DMS 273 (cell line): ENCODE results near the gene LRMDA.

Experiments used
- DNase-seq: peaks from one replicate; lab custom pipeline; 2025; ENCODE audit not compliant: unreplicated experiment; lab: John Stamatoyannopoulos, UW

The LRMDA gene

DNA sequence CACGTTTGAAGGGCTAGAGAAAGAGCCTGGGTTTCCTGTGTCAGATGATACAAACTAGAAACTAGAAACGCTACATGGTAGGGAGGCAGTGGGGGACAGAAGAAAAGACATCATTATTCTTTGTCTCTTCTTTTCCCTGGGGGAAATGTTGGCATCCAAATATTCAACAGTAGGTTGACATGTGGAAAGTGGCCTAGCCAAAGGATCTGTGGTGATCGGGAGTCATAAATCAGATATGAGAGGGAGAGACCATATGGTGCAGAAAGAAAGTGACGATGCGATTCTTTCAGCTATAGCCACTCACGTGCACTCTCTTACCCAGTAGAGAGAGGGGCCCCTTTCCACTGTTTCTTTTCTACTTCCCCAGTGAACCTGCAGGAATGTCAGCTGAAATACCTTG, 964.7 kb downstream of the LRMDA start:
- DNase-seq = peak; percentile 77

DNA sequence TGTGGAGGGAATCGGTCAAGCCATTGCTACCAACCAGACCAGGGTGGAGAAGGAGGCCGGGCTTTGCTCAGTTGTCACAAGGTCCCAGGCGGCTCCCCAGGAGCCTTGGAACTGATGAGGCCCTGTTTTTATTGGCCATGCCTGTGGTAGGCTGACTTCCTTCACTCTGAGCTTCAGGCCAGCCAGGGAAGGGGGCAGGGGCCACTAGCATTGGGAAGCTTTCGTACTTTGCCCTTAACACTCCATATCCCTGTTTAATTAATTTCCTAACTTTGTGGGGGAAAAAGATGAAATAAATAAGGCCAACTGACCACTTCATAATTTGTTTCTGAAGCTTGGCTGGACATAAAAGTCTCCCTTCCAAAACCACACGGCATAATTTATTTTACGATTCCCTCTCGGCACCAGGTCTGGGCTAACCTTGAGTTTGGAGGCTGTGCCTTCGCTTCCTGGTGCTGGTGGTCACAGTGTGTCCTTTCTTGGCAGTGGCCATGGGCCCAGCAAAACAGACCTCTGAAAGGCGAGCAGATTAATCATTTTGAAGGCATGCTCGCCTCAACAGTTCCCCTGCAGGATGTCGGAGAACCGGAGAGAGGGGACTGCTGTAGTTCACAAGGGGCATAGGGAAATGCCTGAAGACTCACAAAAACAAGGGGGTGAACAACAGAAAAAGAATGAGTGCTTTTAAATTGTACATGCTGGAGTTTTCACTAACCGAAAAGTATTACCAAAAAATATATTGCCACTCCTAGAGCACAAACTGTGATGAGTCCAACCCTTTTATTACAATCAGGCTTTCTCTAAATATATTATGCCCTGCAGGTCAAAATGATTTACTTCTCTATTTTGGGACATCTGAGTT, 966.0 kb downstream of the LRMDA start:
- DNase-seq = peak; percentile 29

DNA sequence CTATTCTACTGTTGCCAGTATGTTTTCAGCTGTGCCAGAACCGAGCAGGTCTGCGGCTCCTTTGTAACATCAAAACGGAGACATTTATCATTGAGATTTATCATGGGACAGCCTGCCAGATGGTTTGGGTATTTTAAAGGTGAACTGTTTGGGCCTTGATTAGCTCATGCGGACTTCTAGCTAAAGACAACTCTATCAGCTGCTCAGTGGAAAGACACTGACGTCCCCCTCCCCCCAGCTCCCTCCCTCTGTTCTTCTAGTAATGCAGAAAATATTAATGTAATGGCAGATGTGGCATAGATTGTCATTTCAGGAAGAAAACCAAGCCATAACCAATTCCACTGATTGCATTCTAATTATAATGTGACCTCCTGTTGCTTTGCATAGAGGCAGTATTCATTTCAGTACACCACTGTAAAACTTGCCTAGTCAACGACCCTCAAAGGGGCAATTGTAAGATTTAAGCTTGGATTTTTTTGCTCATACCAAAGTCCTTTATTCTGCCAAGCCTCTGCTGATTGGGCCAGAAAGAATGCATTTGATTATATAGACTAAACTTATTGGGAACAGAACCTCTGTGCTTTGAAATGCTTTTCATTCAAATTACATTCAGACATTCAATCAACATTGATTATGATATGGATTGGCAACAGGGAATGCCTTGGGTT, 966.8 kb downstream of the LRMDA start:
- DNase-seq = peak; percentile 74

DNA sequence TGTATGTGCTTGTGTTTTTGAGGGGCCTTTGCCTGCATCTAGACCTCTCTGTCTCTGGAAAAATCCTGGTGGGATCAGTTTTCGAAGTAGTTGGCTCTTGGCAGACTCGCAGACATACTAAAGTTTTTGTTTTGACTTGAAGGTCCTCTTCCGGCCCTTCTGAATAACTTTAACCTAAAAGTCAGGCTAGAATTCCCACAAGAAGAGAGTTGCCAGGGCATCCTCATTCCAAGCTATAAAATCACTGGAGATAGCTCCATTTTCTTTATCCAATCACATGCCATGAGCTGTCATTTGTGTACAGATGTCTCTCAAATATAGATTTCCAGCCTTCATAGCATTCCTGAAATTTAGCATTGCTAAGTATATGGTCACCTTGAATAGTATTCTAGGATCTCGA, 967.8 kb downstream of the LRMDA start:
- no peak for DNase-seq

DNA sequence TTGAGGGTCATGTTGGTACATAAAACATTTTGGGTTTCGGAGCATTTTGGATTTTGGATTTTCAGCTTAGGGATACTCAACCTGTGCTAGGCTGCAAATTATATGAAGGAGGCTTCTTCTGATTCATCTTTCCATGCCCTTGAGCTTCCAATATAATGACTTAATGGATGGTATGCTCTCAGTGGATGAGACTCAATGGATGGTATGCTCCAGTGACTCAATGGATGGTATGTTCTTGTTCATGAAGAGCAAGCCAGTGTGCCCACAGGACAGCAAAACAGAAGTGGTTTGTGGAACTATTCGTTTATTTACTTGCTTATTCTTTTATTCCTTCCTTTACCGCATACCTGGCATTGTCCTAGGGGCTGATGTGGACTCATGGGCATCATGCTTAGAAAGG, 969.6 kb downstream of the LRMDA start:
- no peak for DNase-seq

DNA sequence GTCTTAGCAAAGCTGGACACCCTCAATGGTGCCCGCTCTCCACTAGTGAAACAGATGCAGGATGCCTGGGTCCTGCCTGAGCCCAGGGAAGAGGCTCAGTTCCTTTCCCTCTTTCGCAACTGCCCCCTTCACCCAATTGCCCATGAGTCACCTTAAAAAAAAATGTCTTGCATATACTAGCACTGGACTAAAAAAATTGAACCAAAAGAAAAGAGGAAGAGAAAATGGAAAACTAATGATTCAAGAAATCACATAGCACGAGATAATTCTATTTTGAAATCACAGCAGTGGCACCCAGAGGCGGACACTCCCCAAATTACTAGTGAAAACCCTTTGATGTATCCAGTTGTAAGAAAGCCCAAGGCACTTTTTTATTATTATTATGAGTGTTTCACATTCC, 972.5 kb downstream of the LRMDA start:
- DNase-seq = no peak

DNA sequence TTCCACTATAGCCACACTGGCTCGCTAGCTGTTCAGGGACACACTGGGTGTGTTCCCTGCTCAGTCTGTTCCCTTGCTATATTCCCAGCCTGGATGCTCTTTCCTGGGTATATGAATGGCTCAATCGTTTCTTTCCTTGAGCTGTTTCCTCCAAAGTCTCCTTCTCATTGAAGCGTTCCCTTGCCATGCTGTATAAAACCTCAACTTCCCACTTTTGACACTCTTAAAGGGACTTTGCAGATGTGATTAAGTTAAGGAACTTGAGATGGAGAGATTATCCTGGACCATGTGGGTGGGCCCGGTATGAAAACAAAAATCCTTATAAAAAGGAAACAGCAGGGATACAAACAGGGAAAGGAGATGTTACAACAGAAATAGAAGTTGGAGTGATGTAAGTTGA, 973.1 kb downstream of the LRMDA start:
- no peak for DNase-seq

DNA sequence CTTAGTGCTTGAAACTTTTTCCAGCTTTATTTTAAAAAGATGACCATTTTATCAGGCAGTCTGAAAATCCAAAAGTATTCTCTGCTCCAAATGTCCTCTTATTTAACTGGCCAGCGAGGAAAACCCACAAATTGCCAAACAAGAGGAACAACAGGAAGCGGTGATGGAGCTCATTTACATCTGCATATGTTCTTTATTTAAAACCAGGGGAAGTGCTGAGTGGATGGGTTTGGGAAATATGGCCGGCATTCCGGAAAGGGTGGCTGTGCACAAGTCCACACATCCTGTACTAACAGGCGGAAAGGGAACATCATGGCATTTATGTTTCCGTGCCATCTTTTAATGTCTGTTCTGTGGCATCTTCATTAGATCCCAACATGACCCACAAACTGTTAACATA, 974.5 kb downstream of the LRMDA start:
- no peak for DNase-seq

DNA sequence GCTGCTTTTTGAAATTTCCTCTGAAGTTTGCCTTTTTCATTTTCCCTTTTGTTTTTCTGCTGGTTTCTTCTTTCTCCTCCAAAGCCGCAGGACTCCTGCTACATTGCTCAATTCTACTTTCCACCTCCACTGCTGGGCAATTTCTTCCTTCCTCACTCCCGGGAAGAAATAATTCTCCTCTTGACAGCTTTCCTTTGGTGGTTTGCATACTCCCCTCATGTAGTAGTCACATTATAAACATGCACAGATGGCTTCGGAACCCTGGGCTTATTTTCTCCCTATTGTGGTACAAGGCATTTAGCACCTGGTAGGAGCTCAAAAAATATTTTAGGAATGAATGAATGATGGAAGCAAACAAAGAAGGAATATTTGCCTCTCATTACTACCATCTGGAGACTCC, 977.2 kb downstream of the LRMDA start:
- DNase-seq = peak; percentile 15

DNA sequence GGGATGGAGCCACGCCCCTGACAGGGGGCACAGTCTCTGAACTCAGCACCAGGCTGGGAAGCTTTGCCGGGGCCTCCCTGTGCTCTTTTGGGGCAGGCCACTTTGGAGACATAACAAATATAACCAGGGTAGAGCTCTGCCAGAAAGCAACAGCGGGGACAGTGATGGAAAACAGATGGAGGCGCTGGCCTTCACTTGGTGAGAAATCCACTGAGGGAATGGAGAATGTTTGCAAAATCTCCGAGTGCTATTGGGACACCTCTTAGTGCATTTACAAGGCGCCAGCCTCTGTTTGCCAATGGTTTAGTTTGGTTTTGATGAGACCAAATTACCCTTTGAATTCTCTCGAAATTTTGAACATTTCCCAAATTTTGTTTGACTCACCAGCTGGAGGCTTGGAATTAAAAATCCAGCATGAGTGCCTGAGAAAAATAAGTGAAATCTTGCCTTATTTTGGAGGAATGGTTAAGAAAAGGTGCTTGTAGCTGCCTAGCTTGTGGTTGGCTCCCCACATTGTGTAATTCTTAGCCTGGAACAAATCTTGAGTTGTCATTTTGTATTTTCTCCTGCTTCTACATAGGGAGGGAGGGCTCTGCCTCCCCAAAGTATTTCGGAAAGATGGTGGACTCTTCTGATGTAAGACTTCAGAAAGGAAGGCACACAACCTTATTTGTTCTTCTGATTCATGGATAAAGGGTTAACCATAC, 980.5 kb downstream of the LRMDA start:
- DNase-seq = no peak

DNA sequence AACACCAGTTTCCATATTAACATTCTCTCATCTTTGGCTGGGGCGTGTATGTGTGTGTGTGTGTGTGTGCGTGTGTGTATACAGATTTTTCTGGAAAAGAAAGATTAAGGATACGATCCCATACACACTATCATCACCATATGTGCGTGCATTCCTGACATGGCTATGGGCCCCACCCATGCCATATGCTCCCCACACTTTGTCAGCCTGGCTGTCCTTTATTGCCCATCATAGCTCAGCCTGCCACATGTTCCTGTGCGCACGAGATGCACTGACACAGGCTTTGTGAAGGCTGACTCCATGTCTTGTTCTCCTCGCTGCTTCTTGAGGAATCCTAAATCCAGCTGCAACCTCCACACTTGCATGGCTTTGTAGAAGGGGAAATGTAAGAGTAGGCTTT, 984.1 kb downstream of the LRMDA start:
- DNase-seq = peak; percentile 37

DNA sequence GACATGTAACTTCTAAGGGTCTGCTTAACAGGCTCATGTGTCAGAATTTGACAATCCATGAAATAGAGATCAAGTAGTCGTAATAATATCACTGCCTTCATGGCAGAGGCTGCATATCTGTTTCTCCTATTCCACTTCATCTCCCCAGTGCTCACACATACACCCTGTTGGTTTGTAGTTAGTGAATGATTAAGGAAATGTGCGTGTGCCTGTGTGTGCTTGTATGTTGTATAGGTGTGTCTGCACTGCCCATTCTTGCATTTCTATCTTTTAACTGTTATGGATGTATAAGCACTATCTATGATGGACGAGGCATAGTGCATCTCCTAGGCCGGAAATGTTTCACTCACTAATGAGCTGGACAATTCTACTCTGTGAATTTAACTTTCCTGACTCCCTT, 985.2 kb downstream of the LRMDA start:
- DNase-seq = no peak

DNA sequence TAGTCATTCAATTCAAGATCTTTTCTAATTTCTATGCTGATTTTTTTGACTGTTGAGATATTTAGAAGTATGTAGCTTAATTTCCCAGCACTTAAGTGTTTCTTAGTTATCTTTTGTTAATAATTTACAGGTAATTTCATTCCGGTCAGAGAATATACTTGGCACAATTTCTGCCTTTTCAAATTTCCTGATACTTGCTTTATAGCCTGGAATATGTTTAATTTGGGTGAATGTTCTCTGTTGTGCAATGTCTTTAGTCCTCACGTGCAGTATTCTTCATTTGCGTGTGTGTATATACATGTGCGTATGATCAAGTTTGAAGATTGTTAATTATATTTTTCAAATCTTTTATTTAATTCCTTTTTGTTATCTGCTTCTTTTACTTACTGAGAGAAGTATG, 989.3 kb downstream of the LRMDA start:
- no peak for DNase-seq

DNA sequence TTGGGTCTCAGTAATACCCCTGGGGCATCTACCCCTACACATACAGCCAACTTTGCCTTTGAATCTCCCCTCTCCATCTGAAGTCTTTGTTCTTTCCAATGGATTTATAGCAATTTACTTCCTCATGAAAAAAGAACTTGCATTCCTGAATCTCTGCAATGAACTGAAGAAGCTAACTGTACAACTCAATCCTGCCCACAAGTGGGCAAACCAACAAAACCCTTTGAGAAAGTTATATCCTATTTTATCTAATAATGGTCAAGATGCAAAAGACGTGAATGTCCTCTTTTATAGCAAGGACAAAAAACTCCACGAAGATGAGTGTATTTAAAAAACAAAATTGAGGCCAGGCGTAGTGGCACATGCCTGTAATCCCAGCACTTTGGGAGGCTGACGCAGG, 991.3 kb downstream of the LRMDA start:
- DNase-seq = no peak

DNA sequence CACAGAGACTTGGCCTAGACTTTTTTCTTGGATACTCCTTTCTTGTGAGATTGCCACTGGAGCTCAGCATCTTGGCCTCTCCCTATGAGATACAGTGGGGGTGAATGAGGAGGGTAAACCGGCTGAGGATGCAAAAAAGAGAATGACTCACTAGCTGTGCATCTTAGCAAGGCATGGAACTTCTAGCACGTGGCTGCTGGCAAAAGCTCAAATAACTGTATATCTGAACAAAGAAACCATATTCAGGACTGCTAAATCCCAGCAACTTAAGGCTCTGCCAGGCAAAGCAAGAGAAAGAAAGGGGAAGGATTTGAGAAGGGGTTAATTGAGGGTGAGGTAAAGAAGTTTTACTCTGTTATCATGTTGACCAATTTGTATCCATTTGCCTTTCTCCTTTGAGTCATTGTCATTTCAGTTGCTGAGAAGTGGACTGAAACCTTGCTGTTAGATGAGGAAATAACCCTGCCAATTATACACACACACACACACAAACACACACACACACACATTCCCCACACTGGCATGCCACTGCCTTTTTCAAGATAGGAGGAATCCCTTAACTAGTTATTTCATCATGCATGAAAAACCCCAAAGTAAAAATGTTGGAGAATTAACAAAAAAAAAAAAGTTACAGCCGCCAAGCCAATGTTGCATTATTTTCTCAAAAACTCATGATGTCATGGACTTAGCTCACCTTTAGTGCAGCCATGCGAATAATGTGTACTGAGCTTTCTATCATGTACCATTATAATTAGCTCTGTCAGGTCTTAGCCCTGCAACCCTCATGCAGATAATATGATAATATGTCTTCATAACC, 997.3 kb downstream of the LRMDA start:
- no peak for DNase-seq

DNA sequence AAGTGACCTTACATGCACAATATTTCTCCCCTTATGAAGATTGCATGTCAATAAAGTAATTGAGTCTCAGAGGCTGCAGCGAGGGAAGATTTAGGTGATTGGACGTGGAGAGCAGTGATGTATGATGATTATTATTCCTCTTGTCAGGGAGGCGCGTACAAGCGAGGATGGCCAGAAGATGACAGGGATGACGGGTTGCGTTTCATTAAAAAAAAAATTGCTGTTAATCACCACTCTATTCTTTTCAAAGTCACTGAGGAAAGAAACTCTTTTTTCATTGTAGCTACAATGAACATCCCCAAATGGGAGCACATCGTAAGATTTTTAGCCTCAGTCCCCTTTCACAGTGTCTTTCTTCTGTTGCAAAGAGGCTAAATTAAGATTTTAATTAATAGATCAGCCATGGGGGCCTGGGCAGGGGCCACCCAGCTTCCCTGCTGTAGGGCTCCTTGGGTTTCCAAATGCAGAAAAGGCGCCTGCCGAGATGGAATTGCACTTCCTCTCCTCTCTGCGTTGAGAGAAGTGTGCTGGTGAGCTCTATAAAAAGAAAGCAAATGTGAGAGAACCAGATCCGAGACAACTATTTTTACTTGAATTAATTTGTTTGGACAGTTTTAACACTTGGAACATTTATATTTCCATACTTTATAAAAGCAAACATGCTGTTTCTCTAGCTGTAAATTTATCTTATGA, 998.1 kb downstream of the LRMDA start:
- no peak for DNase-seq

DNA sequence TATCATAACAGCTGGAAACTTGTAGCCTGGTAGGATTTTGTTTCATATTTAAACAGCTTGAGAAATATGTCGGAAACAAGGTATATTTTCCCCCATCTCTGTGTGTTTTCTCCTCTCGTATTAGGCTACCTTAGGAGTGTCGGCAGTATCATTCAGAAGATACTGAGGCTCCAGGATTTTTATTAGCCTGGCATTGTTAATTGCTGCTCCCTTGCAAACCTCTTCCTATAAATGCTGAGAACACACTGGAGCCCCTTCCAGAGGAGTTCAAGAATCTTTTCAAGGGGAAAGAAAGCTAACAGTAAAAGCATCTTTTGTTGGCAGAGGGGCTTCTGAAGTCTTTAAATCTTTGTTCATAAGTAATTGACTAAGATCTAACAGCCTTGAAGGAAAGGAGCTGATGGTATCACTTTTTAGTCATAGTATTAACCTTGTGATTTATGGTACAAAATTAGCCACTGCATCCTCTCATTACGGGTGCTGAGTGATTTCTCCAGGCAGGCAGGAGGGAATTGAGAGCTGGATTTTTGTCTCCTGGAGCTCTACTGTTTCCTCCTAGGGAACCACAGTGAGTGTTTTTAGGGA, 998.7 kb downstream of the LRMDA start:
- no peak for DNase-seq

DNA sequence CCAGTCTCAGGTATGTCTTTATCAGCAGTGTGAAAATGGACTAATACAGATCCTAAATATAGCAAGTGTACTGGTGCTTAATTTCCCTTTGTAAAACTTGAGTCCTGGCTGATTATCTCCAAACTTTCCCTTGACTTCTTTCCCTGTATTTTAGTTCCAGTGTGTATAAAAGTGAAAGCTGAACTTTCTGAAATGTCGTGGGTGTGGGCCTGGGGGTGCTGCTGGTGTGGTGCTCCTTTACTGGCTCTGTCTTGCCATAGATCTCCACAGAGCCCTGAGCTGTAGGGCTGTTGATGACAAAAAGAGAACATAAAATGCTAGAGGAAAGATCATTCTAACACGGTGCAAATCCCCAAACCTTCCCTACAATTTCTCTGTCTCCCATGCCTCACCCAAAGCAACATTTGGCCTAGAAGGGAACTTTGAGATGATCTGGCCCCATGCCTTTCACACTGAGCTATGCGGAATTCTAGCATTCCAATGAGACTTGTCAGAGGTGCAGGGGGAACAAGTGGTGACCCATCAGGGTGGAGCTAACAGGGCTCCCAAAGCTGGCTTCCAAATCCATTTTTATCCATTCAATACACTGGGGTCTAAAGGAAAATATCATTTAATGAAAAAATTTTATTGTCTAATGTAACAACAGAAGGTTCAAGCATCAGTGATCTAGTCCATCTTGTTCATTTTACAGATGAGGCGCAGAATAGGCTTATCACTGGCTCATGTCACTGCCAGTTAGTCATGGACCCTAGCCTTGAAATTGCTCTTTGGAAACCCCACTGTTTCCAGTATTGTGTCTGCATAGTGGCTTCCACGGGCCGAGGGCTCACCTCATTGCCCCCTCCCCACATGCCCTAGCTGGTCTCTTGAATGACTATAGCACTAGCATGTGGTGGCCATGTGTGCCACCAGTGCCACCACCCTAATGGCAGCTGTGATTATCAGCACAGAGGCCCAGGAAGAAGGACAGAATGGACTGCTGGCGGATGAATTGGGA, 1000.9 kb downstream of the LRMDA start:
- no peak for DNase-seq
